Suprapubic skin (tissue), 3 donors: ENCODE data around the gene TBX4.

Experiments used
- CTCF ChIP-seq, 2 donors: fragments of 200-600 bp in 1 of 2; fragments of 450-650 bp in 1 of 2; sonication (generic) in 1 of 2; IDR thresholded peaks; one replicate each; pipeline ENCODE4 v1.5.1; 2016 to 2019; ENCODE audit warnings: antibody characterized with exemption in 2 of 2, mild to moderate bottlenecking in 1 of 2, moderate library complexity in 1 of 2
- POLR2A ChIP-seq, 2 donors: fragments of 450-650 bp; IDR thresholded peaks; one replicate each; pipeline ENCODE4 v1.6.1; 2017; ENCODE audit warnings: antibody characterized with exemption in 2 of 2, mild to moderate bottlenecking in 2 of 2, moderate library complexity in 2 of 2

GRCh38 chr17:61488878-61489718 lies 36.9 kb downstream of the TBX4 start:
- TF ChIP-seq CTCF (IDR thresholded peaks at IDR 0.05) (no peak), POLR2A (IDR thresholded peaks at IDR 0.05) (no peak)
